ENCODE measurements around the gene ASMTL.

Gene ASMTL

GRCh38 chrX:1392376-1393068 is 60.2 kb downstream of the ASMTL start:
- no peak for TF ChIP-seq CTCF (IDR thresholded peaks at IDR 0.05)
- peaks cover 8 to 10% of the 10 kb centered on the region in 2 experiments for H3K4me1 ChIP-seq (ENCODE audit: control insufficient read depth in 1 of 2, insufficient read depth in 1 of 2, low read depth in 1 of 2, low read length in 1 of 2)
- no peaks in the 10 kb centered on the region for H3K27me3 ChIP-seq
- H3K4me3 ChIP-seq (ENCODE audit: low read depth in 1 of 2, low read length in 1 of 2): peak overlapping the region; percentile 99 to 100
- H3K27ac ChIP-seq: peak overlapping the region; percentile 91
- H3K9me3 ChIP-seq: no peaks in the 10 kb centered on the region
- H3K36me3 ChIP-seq: peaks cover 34% of the 10 kb centered on the region

- TF ChIP-seq CTCF (IDR thresholded peaks at IDR 0.05): peak; percentile 61
- Histone ChIP-seq H3K27me3 (no peaks in the 10 kb centered on the region), H3K36me3 (peaks cover 40% of the 10 kb centered on the region), H3K27ac (peak within 1 kb of the TSS; percentile 91), H3K9me3 (no peaks in the 10 kb centered on the region), H3K4me1 (ENCODE audit: control insufficient read depth in 1 of 2, insufficient read depth in 1 of 2, low read depth in 1 of 2, low read length in 1 of 2) (peaks cover 8 to 10% of the 10 kb centered on the region in 2 experiments), H3K4me3 (ENCODE audit: low read depth in 1 of 2, low read length in 1 of 2) (peak within 1 kb of the TSS; percentile 99 to 100)
These were observed 60.9 kb downstream of the ASMTL start, which contains the start of gene SLC25A6 for GRCh38 chrX:1391707-1392375. TSS of gene SLC25A6 (minus strand) at chrX:1392113. CDS start at chrX:1392009, 104 bp downstream.

GRCh38 chrX:1391370-1391706 is 61.4 kb downstream of the ASMTL start:
- Histone ChIP-seq H3K9me3 (no peaks in the 10 kb centered on the region), H3K4me3 (ENCODE audit: low read depth in 1 of 2, low read length in 1 of 2) (peak overlapping the region; percentile 99 to 100), H3K4me1 (ENCODE audit: control insufficient read depth in 1 of 2, insufficient read depth in 1 of 2, low read depth in 1 of 2, low read length in 1 of 2) (peaks cover 8 to 10% of the 10 kb centered on the region in 2 experiments), H3K27me3 (no peaks in the 10 kb centered on the region), H3K27ac (peak overlapping the region; percentile 91), H3K36me3 (peaks cover 42% of the 10 kb centered on the region)
- no peak for TF ChIP-seq CTCF (IDR thresholded peaks at IDR 0.05)

- Histone ChIP-seq H3K27ac (peak overlapping the region; percentile 91), H3K9me3 (no peaks in the 10 kb centered on the region), H3K36me3 (peaks cover 43% of the 10 kb centered on the region), H3K4me1 (ENCODE audit: control insufficient read depth in 1 of 2, insufficient read depth in 1 of 2, low read depth in 1 of 2, low read length in 1 of 2) (peaks cover 8 to 10% of the 10 kb centered on the region in 2 experiments), H3K27me3 (no peaks in the 10 kb centered on the region), H3K4me3 (ENCODE audit: low read depth in 1 of 2, low read length in 1 of 2) (peak overlapping the region; percentile 99 to 100)
- no peak for TF ChIP-seq CTCF (IDR thresholded peaks at IDR 0.05)
These were observed 61.9 kb downstream of the ASMTL start for GRCh38 chrX:1390621-1391369.

- peaks cover 51% of the 10 kb centered on the region for H3K36me3 ChIP-seq
- H3K27me3 ChIP-seq: no peaks in the 10 kb centered on the region
- TF ChIP-seq CTCF (IDR thresholded peaks at IDR 0.05): no peak
- peaks cover 8 to 10% of the 10 kb centered on the region in 2 experiments for H3K4me1 ChIP-seq (ENCODE audit: control insufficient read depth in 1 of 2, insufficient read depth in 1 of 2, low read depth in 1 of 2, low read length in 1 of 2)
- no peak overlapping the region for H3K27ac ChIP-seq
- H3K9me3 ChIP-seq: no peaks in the 10 kb centered on the region
- H3K4me3 ChIP-seq (ENCODE audit: low read depth in 1 of 2, low read length in 1 of 2): no peak overlapping the region
These were observed 62.8 kb downstream of the ASMTL start for GRCh38 chrX:1389993-1390285.
